HepG2 (cell line): Measurements from ENCODE around the gene NUDT22. TPM values are rescaled to one million over a fixed set of nuclear protein-coding genes. Genes with fewer than 3 reads are reported as not detected.

Experiments used
- HMG20B ChIP-seq: conservative IDR thresholded peaks from 2 replicates; pipeline ENCODE4 v1.6.1; 2016; ENCODE audit warnings: missing genetic modification reagents, missing compliant biosample characterization
- NCOA1 ChIP-seq: sonication (generic); formaldehyde crosslinking; IDR thresholded peaks from 2 replicates; pipeline ENCODE4 v1.9.0; 2021; ENCODE audit warnings: missing genetic modification reagents
- SAFB2 ChIP-seq: sonication (generic); formaldehyde crosslinking; IDR thresholded peaks from 2 replicates; pipeline ENCODE4 v1.5.1; 2020; ENCODE audit warnings: missing genetic modification reagents, low read depth, mild to moderate bottlenecking, borderline replicate concordance
- ZMYM4 ChIP-seq: sonication (generic); formaldehyde crosslinking; IDR thresholded peaks from 2 replicates; pipeline ENCODE4 v1.8.1; 2023; ENCODE audit warnings: mild to moderate bottlenecking, missing genetic modification reagents
- ZNF234 ChIP-seq: sonication (generic); formaldehyde crosslinking; conservative IDR thresholded peaks from 2 replicates; pipeline ENCODE4 v1.5.1; 2020; ENCODE audit warnings: mild to moderate bottlenecking, missing genetic modification reagents
- ZNF30 ChIP-seq: sonication (generic); formaldehyde crosslinking; IDR thresholded peaks from 2 replicates; pipeline ENCODE4 v1.5.0; 2020; ENCODE audit warnings: mild to moderate bottlenecking, missing genetic modification reagents
- ZNF329 ChIP-seq: sonication (generic); formaldehyde crosslinking; IDR thresholded peaks from 2 replicates; pipeline ENCODE4 v1.9.0; 2021; ENCODE audit warnings: low read depth, mild to moderate bottlenecking, missing genetic modification reagents
- ZNF543 ChIP-seq: sonication (generic); formaldehyde crosslinking; IDR thresholded peaks from 2 replicates; pipeline ENCODE4 v1.4.0; 2020; ENCODE audit warnings: mild to moderate bottlenecking, missing genetic modification reagents
- ZNF556 ChIP-seq: sonication (generic); formaldehyde crosslinking; IDR thresholded peaks from 2 replicates; pipeline ENCODE4 v1.4.0; 2020; ENCODE audit warnings: mild to moderate bottlenecking, missing genetic modification reagents, borderline replicate concordance
- ZNF709 ChIP-seq: sonication (generic); formaldehyde crosslinking; IDR thresholded peaks from 2 replicates; pipeline ENCODE4 v1.5.0; 2020; ENCODE audit warnings: mild to moderate bottlenecking, missing genetic modification reagents
- polyA plus RNA-seq, 8 experiments: library from polyadenylated mRNA; depleted of rRNA in 3 of 8; stranded (reverse) in 7 of 8; unstranded in 1 of 8; fragments of >200 nt; fragmentation: Illumina TruSeq in 4 of 8; extraction: Trizol in 4 of 8; gene quantifications; 2 replicates each; pipeline versions ENCODE4 v1.2.1 to v1.2.3, GENCODE V29; 2011 to 2016; ENCODE audit warnings: low read depth in 4 of 8, missing spikeins in 1 of 8, mixed read lengths in 1 of 8; ENCODE audit not compliant: insufficient read depth in 1 of 8
- total RNA-seq, 5 experiments: library from RNA; depleted of rRNA; stranded (reverse); fragments of >200 nt; fragmentation: Illumina TruSeq; extraction: Trizol; gene quantifications; 2 replicates each; pipeline ENCODE4 v1.2.3, GENCODE V29; 2016; ENCODE audit warnings: low read depth in 1 of 5
- TF ChIP-seq, protein P1 (sequence below): sonication (generic); formaldehyde crosslinking; IDR thresholded peaks from 2 replicates; pipeline ENCODE4 v1.4.0; 2020; ENCODE audit warnings: missing genetic modification reagents, borderline replicate concordance
- TF ChIP-seq, protein P2 (sequence below): sonication (generic); formaldehyde crosslinking; IDR thresholded peaks from 2 replicates; pipeline ENCODE4 v1.5.1; 2020; ENCODE audit warnings: missing genetic modification reagents, mild to moderate bottlenecking, borderline replicate concordance
- TF ChIP-seq, protein P3 (sequence below): sonication (generic); formaldehyde crosslinking; IDR thresholded peaks from 2 replicates; pipeline ENCODE4 v1.4.0; 2020; ENCODE audit warnings: missing genetic modification reagents, mild to moderate bottlenecking, borderline replicate concordance
- TF ChIP-seq, protein P4 (sequence below): sonication (generic); formaldehyde crosslinking; IDR thresholded peaks from 2 replicates; pipeline ENCODE4 v1.8.1; 2023; ENCODE audit warnings: mild to moderate bottlenecking, missing genetic modification reagents
- TF ChIP-seq, protein P5 (sequence below): sonication (generic); formaldehyde crosslinking; IDR thresholded peaks from 2 replicates; pipeline ENCODE4 v1.9.0; 2021; ENCODE audit warnings: missing genetic modification reagents, borderline replicate concordance
- TF ChIP-seq, protein P6 (sequence below): sonication (generic); formaldehyde crosslinking; IDR thresholded peaks from 2 replicates; pipeline ENCODE4 v1.8.1; 2022; ENCODE audit warnings: mild to moderate bottlenecking, missing genetic modification reagents

Gene NUDT22
- total and polyA plus RNA-seq, 2 of the 13 experiments (the other 11 are each of a cell fraction or from before 2014, with no cell fraction given): 33.5 to 39.8 TPM

DNA sequence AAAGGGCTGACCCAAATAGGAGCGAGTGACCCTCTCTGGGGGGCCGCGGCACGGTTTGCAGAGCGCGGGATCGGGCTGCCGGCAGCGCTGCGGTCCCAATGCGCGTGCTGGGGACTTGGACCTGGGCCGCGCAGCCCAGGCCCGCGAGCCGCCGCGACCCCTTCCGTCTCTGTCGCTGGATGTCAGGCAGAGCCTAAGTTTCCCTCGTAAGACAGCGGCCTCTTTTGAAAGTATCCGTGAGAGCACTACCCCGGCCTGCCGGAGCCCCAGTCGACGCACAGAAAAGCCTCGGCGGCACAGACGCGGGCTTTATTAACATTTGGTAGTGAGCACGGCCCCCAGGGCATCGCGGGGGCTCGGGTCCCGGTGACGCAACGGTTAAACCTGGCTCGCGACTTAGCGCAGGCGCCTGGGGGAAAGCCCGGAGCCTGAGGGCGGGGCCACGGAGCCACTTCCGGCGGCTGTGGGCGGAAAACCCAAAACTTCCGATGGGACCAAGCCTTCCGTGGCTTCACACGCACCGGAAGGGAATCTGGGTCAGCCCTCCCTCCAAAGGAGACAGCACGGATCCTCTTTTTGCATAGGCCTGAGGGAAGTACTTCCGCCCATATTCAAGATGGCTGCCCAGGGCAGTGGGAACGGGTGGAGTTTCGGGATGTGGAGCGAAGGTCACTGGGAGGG, 43.6 kb downstream of the NUDT22 start (continued):
- TF ChIP-seq, protein P1, sequence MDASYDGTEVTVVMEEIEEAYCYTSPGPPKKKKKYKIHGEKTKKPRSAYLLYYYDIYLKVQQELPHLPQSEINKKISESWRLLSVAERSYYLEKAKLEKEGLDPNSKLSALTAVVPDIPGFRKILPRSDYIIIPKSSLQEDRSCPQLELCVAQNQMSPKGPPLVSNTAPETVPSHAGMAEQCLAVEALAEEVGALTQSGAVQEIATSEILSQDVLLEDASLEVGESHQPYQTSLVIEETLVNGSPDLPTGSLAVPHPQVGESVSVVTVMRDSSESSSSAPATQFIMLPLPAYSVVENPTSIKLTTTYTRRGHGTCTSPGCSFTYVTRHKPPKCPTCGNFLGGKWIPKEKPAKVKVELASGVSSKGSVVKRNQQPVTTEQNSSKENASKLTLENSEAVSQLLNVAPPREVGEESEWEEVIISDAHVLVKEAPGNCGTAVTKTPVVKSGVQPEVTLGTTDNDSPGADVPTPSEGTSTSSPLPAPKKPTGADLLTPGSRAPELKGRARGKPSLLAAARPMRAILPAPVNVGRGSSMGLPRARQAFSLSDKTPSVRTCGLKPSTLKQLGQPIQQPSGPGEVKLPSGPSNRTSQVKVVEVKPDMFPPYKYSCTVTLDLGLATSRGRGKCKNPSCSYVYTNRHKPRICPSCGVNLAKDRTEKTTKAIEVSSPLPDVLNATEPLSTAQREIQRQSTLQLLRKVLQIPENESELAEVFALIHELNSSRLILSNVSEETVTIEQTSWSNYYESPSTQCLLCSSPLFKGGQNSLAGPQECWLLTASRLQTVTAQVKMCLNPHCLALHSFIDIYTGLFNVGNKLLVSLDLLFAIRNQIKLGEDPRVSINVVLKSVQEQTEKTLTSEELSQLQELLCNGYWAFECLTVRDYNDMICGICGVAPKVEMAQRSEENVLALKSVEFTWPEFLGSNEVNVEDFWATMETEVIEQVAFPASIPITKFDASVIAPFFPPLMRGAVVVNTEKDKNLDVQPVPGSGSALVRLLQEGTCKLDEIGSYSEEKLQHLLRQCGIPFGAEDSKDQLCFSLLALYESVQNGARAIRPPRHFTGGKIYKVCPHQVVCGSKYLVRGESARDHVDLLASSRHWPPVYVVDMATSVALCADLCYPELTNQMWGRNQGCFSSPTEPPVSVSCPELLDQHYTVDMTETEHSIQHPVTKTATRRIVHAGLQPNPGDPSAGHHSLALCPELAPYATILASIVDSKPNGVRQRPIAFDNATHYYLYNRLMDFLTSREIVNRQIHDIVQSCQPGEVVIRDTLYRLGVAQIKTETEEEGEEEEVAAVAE: peak; percentile 73; the same call in 1 of the 2 replicates
- TF ChIP-seq SAFB2 (no peak; the same call in 1 of the 2 replicates), HMG20B (CRISPR knock-in tag) (peak; percentile 12; the same call in 1 of the 2 replicates), ZNF30 (peak; percentile 54; the same call in 1 of the 2 replicates), ZNF556 (CRISPR knock-in tag) (no peak), ZNF234 (CRISPR knock-in tag) (peak; percentile 0; the same call in 1 of the 2 replicates), NCOA1 (CRISPR knock-in tag) (0 out of 2 replicates have a peak, but pooled peaks have one; percentile 73), ZNF329 (CRISPR knock-in tag) (0 out of 2 replicates have a peak, but pooled peaks have one; percentile 1), ZMYM4 (CRISPR knock-in tag) (peak; percentile 29; the same call in 1 of the 2 replicates), ZNF543 (CRISPR knock-in tag) (no peak; the same call in 1 of the 2 replicates), ZNF709 (CRISPR knock-in tag) (no peak)
- TF ChIP-seq, protein P2, sequence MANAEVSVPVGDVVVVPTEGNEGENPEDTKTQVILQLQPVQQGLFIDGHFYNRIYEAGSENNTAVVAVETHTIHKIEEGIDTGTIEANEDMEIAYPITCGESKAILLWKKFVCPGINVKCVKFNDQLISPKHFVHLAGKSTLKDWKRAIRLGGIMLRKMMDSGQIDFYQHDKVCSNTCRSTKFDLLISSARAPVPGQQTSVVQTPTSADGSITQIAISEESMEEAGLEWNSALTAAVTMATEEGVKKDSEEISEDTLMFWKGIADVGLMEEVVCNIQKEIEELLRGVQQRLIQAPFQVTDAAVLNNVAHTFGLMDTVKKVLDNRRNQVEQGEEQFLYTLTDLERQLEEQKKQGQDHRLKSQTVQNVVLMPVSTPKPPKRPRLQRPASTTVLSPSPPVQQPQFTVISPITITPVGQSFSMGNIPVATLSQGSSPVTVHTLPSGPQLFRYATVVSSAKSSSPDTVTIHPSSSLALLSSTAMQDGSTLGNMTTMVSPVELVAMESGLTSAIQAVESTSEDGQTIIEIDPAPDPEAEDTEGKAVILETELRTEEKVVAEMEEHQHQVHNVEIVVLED (CRISPR knock-in tag): peak; percentile 90
- TF ChIP-seq, protein P3, sequence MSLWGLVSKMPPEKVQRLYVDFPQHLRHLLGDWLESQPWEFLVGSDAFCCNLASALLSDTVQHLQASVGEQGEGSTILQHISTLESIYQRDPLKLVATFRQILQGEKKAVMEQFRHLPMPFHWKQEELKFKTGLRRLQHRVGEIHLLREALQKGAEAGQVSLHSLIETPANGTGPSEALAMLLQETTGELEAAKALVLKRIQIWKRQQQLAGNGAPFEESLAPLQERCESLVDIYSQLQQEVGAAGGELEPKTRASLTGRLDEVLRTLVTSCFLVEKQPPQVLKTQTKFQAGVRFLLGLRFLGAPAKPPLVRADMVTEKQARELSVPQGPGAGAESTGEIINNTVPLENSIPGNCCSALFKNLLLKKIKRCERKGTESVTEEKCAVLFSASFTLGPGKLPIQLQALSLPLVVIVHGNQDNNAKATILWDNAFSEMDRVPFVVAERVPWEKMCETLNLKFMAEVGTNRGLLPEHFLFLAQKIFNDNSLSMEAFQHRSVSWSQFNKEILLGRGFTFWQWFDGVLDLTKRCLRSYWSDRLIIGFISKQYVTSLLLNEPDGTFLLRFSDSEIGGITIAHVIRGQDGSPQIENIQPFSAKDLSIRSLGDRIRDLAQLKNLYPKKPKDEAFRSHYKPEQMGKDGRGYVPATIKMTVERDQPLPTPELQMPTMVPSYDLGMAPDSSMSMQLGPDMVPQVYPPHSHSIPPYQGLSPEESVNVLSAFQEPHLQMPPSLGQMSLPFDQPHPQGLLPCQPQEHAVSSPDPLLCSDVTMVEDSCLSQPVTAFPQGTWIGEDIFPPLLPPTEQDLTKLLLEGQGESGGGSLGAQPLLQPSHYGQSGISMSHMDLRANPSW: peak; percentile 96
- TF ChIP-seq, protein P4, sequence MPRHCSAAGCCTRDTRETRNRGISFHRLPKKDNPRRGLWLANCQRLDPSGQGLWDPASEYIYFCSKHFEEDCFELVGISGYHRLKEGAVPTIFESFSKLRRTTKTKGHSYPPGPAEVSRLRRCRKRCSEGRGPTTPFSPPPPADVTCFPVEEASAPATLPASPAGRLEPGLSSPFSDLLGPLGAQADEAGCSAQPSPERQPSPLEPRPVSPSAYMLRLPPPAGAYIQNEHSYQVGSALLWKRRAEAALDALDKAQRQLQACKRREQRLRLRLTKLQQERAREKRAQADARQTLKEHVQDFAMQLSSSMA (CRISPR knock-in tag): peak; percentile 95
- TF ChIP-seq, protein P5, sequence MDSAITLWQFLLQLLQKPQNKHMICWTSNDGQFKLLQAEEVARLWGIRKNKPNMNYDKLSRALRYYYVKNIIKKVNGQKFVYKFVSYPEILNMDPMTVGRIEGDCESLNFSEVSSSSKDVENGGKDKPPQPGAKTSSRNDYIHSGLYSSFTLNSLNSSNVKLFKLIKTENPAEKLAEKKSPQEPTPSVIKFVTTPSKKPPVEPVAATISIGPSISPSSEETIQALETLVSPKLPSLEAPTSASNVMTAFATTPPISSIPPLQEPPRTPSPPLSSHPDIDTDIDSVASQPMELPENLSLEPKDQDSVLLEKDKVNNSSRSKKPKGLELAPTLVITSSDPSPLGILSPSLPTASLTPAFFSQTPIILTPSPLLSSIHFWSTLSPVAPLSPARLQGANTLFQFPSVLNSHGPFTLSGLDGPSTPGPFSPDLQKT (CRISPR knock-in tag): no peak; the same call in 1 of the 2 replicates
- TF ChIP-seq, protein P6, sequence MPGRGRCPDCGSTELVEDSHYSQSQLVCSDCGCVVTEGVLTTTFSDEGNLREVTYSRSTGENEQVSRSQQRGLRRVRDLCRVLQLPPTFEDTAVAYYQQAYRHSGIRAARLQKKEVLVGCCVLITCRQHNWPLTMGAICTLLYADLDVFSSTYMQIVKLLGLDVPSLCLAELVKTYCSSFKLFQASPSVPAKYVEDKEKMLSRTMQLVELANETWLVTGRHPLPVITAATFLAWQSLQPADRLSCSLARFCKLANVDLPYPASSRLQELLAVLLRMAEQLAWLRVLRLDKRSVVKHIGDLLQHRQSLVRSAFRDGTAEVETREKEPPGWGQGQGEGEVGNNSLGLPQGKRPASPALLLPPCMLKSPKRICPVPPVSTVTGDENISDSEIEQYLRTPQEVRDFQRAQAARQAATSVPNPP (CRISPR knock-in tag): no peak
